Dendritic cell treated with granulocyte-macrophage colony-stimulating factor and Interleukin-4, amounts not matched to agents 40 ng/mL and 50 ng/mL, for 4 days (primary cell): ENCODE results near the gene MYT1.
"Not testable (repeated sequence)": the region's sequence is repeated elsewhere in the genome, so short reads cannot be mapped to it uniquely, and the experiment has no call there.

Experiments
- H3K27ac Mint-ChIP-seq: one replicate; pipeline ENCODE4 v1.8.0; 2022; ENCODE audit warnings: mild to moderate bottlenecking, mixed read lengths
- H3K27me3 Mint-ChIP-seq: one replicate; pipeline ENCODE4 v1.8.0; 2022; ENCODE audit warnings: mild to moderate bottlenecking, mixed read lengths
- H3K36me3 Mint-ChIP-seq: one replicate; pipeline ENCODE4 v1.8.0; 2022; ENCODE audit warnings: low read depth, mixed read lengths
- H3K4me1 Mint-ChIP-seq: one replicate; pipeline ENCODE4 v1.8.0; 2022; ENCODE audit warnings: low read depth, mixed read lengths
- H3K4me3 Mint-ChIP-seq: one replicate; pipeline ENCODE4 v1.8.0; 2022; ENCODE audit warnings: mild to moderate bottlenecking, moderate library complexity, mixed read lengths
- H3K9me3 Mint-ChIP-seq: one replicate; pipeline ENCODE4 v1.8.0; 2022; ENCODE audit warnings: mixed read lengths
- intact Hi-C: fragments of 100-400 bp; cut with micrococcal nuclease; formaldehyde crosslinking; loops from one replicate; pipeline ENCODE4 v1.15.0; 2022

MYT1 gene

GRCh38 chr20:64277571-64278316 lies 113.5 kb downstream of the MYT1 start:
- Mint-ChIP-seq H3K4me1 (peaks cover 7% of the 10 kb centered on the region), H3K36me3 (peaks cover 21% of the 10 kb centered on the region), H3K4me3 (no peak overlapping the region), H3K27me3 (no peaks in the 10 kb centered on the region), H3K9me3 (no peaks in the 10 kb centered on the region), H3K27ac (no peak overlapping the region)
- intact Hi-C loops = no loop called here

DNA sequence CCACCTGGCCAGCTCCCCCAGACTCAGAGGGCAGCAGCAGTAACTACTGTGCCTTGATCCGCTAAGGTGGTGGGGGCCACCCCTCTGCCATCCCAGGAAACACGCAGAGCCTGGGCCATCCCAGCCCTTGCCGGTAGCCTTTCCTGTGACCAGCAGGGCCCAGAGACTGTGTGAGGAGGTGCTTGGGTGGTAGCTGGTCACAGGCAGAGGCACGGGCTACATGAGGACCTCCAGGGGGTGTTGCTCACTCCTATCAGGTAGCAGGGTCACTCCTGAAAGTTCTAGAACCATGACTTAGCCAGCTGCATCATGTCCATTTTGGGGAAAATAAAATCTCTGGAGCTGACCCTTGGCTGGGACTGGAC lies 114.0 kb downstream of the MYT1 start:
- no peak overlapping the region for H3K4me3 Mint-ChIP-seq
- intact Hi-C loops = no loop called here
- peaks cover 7% of the 10 kb centered on the region for H3K4me1 Mint-ChIP-seq
- peaks cover 15% of the 10 kb centered on the region for H3K36me3 Mint-ChIP-seq
- H3K27ac Mint-ChIP-seq = no peak overlapping the region
- no peaks in the 10 kb centered on the region for H3K27me3 Mint-ChIP-seq
- H3K9me3 Mint-ChIP-seq = no peaks in the 10 kb centered on the region

GRCh38 chr20:64279826-64280459 lies 115.7 kb downstream of the MYT1 start:
- Mint-ChIP-seq H3K27me3 (no peaks in the 10 kb centered on the region), H3K9me3 (peaks cover 5% of the 10 kb centered on the region), H3K4me1 (peaks cover 7% of the 10 kb centered on the region), H3K27ac (no peak overlapping the region), H3K36me3 (peaks cover 6% of the 10 kb centered on the region), H3K4me3 (no peak overlapping the region)
- intact Hi-C loops = no loop called here

- Mint-ChIP-seq H3K4me1 (peaks cover 7% of the 10 kb centered on the region), H3K27me3 (no peaks in the 10 kb centered on the region), H3K36me3 (peaks cover 6% of the 10 kb centered on the region), H3K9me3 (peaks cover 8% of the 10 kb centered on the region), H3K4me3 (no peak overlapping the region), H3K27ac (no peak overlapping the region)
- intact Hi-C loops = no loop called here
Measured at GRCh38 chr20:64280460-64280843, 116.2 kb downstream of the MYT1 start.

- intact Hi-C loops = no loop called here
Measured at GRCh38 chr20:64283646-64284045, 119.4 kb downstream of the MYT1 start.

GRCh38 chr20:64285579-64286446 lies 121.6 kb downstream of the MYT1 start:
- intact Hi-C loops, H3K4me1 Mint-ChIP-seq, H3K27me3 Mint-ChIP-seq, H3K9me3 Mint-ChIP-seq, H3K36me3 Mint-ChIP-seq, H3K4me3 Mint-ChIP-seq, H3K27ac Mint-ChIP-seq: not testable (repeated sequence)

More at GRCh38 chr20:64283646-64284045, 119.4 kb downstream of the MYT1 start:
- H3K4me1 Mint-ChIP-seq = no peaks in the 10 kb centered on the region
- H3K27me3 Mint-ChIP-seq = no peaks in the 10 kb centered on the region
- no peaks in the 10 kb centered on the region for H3K36me3 Mint-ChIP-seq
- H3K27ac Mint-ChIP-seq = no peak overlapping the region
- no peak overlapping the region for H3K4me3 Mint-ChIP-seq
- H3K9me3 Mint-ChIP-seq = peaks cover 8% of the 10 kb centered on the region

GRCh38 chr20:64286447-64287263 lies 122.4 kb downstream of the MYT1 start:
- H3K27ac Mint-ChIP-seq, H3K36me3 Mint-ChIP-seq, H3K9me3 Mint-ChIP-seq, intact Hi-C loops, H3K27me3 Mint-ChIP-seq, H3K4me1 Mint-ChIP-seq, H3K4me3 Mint-ChIP-seq: not testable (repeated sequence)

DNA sequence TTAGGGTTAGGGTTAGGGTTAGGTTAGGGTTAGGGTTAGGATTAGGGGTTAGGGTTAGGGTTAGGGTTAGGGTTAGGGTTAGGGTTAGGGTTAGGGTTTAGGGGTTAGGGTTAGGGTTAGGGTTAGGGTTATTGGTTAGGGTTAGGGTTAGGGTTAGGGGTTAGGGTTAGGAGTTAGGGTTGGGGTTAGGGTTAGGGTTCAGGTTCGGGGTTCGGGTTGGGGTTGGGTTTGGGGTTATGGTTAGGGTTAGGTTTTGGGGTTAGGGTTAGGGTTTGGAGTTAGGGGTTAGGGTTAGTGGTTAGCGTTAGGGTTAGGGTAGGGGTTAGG lies 123.0 kb downstream of the MYT1 start:
- H3K9me3 Mint-ChIP-seq, intact Hi-C loops, H3K27ac Mint-ChIP-seq, H3K4me1 Mint-ChIP-seq, H3K27me3 Mint-ChIP-seq, H3K36me3 Mint-ChIP-seq, H3K4me3 Mint-ChIP-seq: not testable (repeated sequence)
